Epithelial cell of proximal tubule (primary cell): ENCODE measurements around the gene CHMP6. TPM values are rescaled to one million over a fixed set of nuclear protein-coding genes. Genes with fewer than 3 reads are reported as not detected.

ENCODE experiments used
- DNase-seq: peaks from one replicate; pipeline ENCODE4 v3.0.0-alpha.2; 2011; ENCODE audit warnings: low read depth
- H3K4me3 ChIP-seq: 2 replicates; pipeline ENCODE4 v1.5.1; 2011; ENCODE audit warnings: low read depth, mild to moderate bottlenecking, low read length
- total RNA-seq: library from RNA; depleted of rRNA; stranded (reverse); fragments of >200 nt; gene quantifications from 2 replicates; pipeline ENCODE4 v1.2.3, GENCODE V29; 2015
- TF ChIP-seq, protein P1 (sequence below): conservative IDR thresholded peaks from 2 replicates; pipeline ENCODE4 v1.5.1; 2012; ENCODE audit warnings: low read depth, mild to moderate bottlenecking, low read length

The CHMP6 gene
- total RNA-seq, 1 donor from 2014 or later = 32.6 TPM

DNA sequence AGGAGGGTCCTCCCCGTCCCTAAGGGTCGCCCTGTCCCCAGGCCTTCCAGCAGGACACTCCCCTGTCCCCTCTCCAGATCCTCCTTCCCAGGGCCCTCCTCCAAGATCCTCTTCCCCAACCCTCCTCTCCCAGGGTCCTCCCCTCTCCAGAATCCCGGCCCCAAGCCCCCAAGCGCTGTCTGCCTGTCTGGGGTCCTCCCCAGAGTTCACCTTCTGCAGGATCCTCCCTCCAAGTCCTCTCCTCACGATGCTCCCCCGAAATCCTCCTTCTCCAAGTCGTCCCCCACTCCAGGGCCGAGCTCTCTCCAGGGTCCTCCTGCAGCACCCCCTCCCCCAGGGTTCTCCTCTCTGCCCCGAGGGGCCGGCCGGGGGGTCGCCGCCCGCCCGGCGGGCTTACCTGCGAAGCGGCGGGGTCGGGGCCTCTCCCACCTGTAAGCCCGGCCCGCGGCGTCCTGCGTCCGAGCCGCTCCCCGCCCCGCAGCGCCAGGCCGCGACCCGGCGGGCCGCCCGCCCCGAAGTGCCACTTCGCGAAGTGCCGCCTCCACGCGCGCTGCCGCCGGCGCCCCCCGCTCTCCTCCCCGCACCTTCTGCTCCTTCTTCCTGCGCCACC, 42.6 kb downstream of the CHMP6 start:
- no peak for DNase-seq
- H3K4me3 ChIP-seq = peak overlapping the region; percentile 94
- TF ChIP-seq, protein P1, sequence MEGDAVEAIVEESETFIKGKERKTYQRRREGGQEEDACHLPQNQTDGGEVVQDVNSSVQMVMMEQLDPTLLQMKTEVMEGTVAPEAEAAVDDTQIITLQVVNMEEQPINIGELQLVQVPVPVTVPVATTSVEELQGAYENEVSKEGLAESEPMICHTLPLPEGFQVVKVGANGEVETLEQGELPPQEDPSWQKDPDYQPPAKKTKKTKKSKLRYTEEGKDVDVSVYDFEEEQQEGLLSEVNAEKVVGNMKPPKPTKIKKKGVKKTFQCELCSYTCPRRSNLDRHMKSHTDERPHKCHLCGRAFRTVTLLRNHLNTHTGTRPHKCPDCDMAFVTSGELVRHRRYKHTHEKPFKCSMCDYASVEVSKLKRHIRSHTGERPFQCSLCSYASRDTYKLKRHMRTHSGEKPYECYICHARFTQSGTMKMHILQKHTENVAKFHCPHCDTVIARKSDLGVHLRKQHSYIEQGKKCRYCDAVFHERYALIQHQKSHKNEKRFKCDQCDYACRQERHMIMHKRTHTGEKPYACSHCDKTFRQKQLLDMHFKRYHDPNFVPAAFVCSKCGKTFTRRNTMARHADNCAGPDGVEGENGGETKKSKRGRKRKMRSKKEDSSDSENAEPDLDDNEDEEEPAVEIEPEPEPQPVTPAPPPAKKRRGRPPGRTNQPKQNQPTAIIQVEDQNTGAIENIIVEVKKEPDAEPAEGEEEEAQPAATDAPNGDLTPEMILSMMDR = no peak

DNA sequence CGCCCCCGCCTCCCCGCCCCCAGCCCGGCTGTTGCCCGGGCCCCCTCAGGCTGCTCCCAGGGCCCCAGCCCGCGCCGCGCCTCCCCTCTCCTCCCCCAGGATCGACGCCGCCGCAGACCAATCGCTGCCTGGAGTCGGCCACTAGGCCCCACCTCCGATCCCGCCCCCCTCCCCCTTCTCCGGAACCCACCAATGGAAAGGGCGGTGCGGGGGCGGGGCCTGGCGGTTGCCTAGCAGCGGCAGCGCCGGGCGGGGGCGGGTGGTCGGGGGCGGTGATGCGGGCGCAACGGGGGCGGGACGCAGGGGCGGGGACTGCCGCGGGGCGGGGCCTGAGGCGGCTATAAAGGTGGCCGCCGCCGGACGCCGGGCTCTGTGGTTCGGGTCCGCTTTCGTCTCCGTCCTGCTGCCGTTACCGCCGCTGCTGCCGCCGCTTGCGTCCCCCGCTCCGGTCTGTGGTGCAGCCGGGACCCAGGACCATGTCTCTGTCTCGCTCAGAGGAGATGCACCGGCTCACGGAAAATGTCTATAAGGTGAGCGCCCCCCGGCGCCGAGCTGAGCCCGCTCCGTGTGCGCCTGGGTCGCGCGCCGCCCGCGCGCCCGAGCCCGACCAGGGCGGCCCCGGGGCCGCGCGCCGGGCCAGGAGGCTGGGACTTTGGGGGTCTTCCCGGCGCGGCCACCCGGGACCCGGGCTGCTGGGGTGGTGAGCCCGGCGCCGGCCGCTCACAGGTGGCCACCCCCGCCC, 43.3 kb downstream of the CHMP6 start, which contains the start of gene BAIAP2:
Gene BAIAP2, plus strand, starts transcription at position 373 of the 742 bp plus-strand sequence. Its CDS starts 104 bp downstream, at position 477.
- TF ChIP-seq, protein P1 = no peak
- peak within 1 kb of the TSS; percentile 94 for H3K4me3 ChIP-seq
- no peak for DNase-seq

DNA sequence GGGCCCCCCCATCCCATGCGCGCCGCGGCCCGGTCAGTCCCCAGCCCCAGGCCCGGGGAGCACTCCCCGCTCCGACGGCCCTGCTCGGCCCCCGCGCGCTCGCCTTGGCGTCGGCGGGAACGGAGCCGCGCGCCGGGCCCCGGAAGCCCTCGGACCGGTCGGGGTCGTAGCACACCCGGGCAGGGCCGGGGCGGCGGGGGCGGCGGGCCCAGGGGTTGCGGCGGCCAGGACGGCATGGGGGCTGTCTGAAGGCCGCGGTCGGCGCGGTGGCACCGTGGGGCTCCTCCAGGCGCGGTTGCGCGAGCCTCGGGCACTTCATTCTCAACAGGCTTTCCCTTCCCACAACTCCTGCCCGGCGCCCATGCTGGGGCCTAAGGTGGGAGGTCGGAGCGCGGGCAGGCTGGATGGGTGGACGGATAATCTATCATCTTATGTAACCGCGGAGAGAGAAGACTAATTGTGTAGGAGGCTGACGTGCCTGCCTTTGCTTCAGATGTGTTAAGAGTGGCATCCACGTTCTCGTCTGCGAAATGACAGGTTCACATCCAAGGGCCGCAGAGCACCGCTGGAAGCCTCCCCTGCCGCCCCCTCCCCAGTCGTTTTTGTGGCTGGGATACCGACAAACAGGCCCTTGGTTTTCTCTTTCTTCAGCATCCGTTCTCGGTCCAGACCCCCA, 44.0 kb downstream of the CHMP6 start:
- TF ChIP-seq, protein P1 = no peak
- peak overlapping the region; percentile 64 for H3K4me3 ChIP-seq
- no peak for DNase-seq

DNA sequence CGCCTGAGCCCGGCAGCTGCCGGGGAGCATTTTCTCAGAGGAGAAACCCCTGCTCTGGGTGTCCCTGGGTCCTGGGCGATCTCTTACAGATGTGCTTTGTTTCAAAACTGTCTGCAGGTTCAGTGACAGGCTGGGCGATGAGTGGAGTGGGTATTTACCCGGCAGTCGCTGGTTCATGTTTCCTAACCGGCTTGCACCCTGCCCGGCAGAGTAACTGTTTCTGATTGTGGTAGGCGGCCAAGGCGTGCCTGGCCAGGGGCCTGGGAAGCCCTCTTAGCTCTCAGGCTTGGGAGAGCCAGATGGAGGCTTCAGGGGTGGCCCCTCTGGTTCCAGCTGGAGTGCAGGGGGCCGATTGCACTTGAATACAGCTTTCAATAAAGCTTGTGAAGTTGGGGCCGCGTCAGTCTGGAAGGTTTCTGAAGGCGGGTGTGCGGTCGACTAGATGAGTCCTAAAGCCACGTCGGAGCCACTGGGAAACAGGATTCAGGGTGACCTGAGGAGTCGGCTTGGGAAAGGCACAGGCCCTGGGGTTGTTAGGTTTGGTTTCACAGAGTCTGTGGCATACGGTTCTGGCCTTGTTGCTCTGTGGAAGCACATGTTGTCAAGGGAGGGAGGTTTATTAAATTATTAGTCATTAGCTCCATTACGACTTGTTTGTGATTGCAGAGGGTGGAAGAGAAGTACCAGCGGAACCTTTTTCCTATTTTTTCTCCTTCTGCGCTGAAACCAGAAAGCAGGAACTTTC, 44.7 kb downstream of the CHMP6 start:
- peak overlapping the region; percentile 64 for H3K4me3 ChIP-seq
- TF ChIP-seq, protein P1 = no peak
- no peak for DNase-seq

DNA sequence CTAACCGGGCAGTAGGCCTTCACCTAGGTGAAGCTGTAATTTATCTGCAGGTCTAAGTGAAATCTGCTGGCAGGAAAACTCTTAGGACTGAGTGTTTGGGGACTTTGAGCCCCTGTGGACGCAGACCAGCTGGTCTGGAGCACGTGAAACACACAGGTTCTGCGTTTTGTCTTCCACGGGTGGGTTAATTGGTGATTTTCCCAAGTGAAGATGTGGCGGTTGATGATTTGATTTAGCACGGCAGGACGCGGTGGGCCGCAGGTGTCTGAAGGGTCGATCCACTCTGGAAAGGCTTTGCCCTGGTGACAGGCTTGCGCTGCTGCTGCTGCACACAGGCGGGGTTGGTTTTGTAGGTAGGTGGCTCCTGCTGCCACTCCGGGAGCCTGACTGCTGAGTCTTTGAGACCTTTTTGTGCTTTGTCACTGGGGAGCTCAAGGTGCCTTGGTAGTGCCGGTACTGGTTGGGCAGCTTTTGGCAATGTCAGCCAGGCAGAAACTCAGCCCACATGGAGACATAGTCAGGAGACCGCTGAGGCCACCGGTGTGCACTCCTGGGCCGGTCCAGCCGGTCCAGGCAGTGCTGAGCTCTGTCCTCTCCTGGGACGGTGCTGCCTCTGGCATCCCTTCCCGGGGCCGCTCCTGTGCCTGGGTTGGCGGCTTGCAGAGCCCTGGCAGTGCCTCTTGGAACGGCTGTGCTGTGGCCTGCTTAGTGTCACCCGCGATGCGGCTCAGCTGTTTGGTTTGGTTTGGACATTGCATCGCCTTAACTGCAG, 45.6 kb downstream of the CHMP6 start:
- TF ChIP-seq, protein P1 = no peak
- peak overlapping the region; percentile 64 for H3K4me3 ChIP-seq

More for the DNA sequence above, 45.6 kb downstream of the CHMP6 start:
- no peak for DNase-seq
